Stomach (tissue), 9 donors: Measurements from ENCODE around the gene LCE7A. TPM values are rescaled to one million over a fixed set of nuclear protein-coding genes. Genes with fewer than 3 reads are reported as not detected.

Source experiments
- DNase-seq, 2 donors: peaks; one replicate each; pipeline versions ENCODE4 v3.0.0 to v3.0.0-alpha.2; 2013 to 2019
- H3K27ac ChIP-seq, 5 donors: fragments of 200-600 bp in 4 of 5; sonication (generic) in 4 of 5; one replicate each; pipeline ENCODE4 v1.5.1; 2013 to 2019; ENCODE audit warnings: mild to moderate bottlenecking in 1 of 5, moderate library complexity in 1 of 5
- H3K27me3 ChIP-seq, 3 donors: fragments of 200-600 bp; sonication (generic); one replicate each; pipeline ENCODE4 v1.5.1; 2017 to 2019; ENCODE audit warnings: mixed run types in 1 of 3
- H3K36me3 ChIP-seq, 4 donors: fragments of 200-600 bp; sonication (generic); 1 replicate in 3 of 4; 2 replicates in 1 of 4; pipeline ENCODE4 v1.5.1; 2016 to 2019
- H3K4me1 ChIP-seq, 4 donors: fragments of 200-600 bp; sonication (generic); one replicate each; pipeline ENCODE4 v1.5.1; 2016 to 2019
- H3K4me3 ChIP-seq, 4 donors: fragments of 200-600 bp; sonication (generic) in 3 of 4; one replicate each; pipeline ENCODE4 v1.5.1; 2016 to 2019; ENCODE audit warnings: mild to moderate bottlenecking in 1 of 4
- H3K9me3 ChIP-seq, 4 donors: fragments of 200-600 bp; sonication (generic); one replicate each; pipeline ENCODE4 v1.5.1; 2016 to 2019
- EP300 ChIP-seq: sonication (generic); formaldehyde crosslinking; IDR thresholded peaks from one replicate; pipeline ENCODE4 v1.6.1; 2017; ENCODE audit warnings: antibody characterized with exemption
- POLR2A ChIP-seq, 4 donors: fragments of 450-650 bp; IDR thresholded peaks; one replicate each; pipeline ENCODE4 v1.6.1; 2016; ENCODE audit warnings: antibody characterized with exemption in 4 of 4, control low read depth in 2 of 4, mild to moderate bottlenecking in 1 of 4, moderate library complexity in 1 of 4
- POLR2AphosphoS5 ChIP-seq, 3 donors: sonication (generic); formaldehyde crosslinking; IDR thresholded peaks; one replicate each; pipeline ENCODE4 v1.6.1; 2016; ENCODE audit warnings: antibody characterized with exemption in 3 of 3
- WGBS, 5 donors: extraction: QIAGEN DNeasy Blood & Tissue Kit in 3 of 5; methylation state at CpG; one replicate each; pipeline versions ENCODE4 v1.1.5 to v1.1.7; 2013 to 2018; 5-methylcytosine and 5-hydroxymethylcytosine counted together
- intact Hi-C: fragments of 100-400 bp; cut with DNase I; formaldehyde crosslinking; loops from one replicate; pipeline ENCODE4 v1.15.1; 2023; ENCODE audit warnings: low total_unique reads
- polyA plus RNA-seq, 3 donors: library from polyadenylated mRNA; stranded (reverse); fragments of 200-250 nt; gene quantifications; one replicate each; pipeline ENCODE4 v1.2.3, GENCODE V29; 2013
- total RNA-seq, 5 donors: library from RNA; depleted of rRNA; stranded (reverse); fragments of >200 nt; gene quantifications; one replicate each; pipeline versions ENCODE4 v1.1.0 to v1.2.3, GENCODE V29; 2014 to 2016
- TF ChIP-seq, protein P1 (sequence below), 7 experiments: fragments of 450-650 bp in 4 of 7; fragments of 200-600 bp in 3 of 7; sonication (generic) in 3 of 7; IDR thresholded peaks; one replicate each; pipeline ENCODE4 v1.5.1; 2016 to 2019; ENCODE audit warnings: antibody characterized with exemption in 7 of 7, control low read depth in 2 of 7, mild to moderate bottlenecking in 1 of 7
- donor health status: healthy with polysubstance abuse.
- donor health status: Bipolar disorder and iron deficiency.
- donor health status: healthy.

LCE7A gene
- total and polyA plus RNA-seq, 8 donors, result not detected

GRCh38 chr1:152884506-152884905 lies 24.7 kb downstream of the LCE7A start:
- Histone ChIP-seq H3K36me3 (no peaks in the 10 kb centered on the region), H3K4me1 (no peaks in the 10 kb centered on the region), H3K9me3 (peaks cover 0 to 4% (median 0%) of the 10 kb centered on the region in 4 donors), H3K27me3 (no peaks in the 10 kb centered on the region), H3K4me3 (no peak overlapping the region), H3K27ac (no peak overlapping the region)
- no peak for DNase-seq
- no peak for TF ChIP-seq EP300
- no peak for TF ChIP-seq POLR2A (IDR thresholded peaks at IDR 0.05)
- TF ChIP-seq, protein P1, sequence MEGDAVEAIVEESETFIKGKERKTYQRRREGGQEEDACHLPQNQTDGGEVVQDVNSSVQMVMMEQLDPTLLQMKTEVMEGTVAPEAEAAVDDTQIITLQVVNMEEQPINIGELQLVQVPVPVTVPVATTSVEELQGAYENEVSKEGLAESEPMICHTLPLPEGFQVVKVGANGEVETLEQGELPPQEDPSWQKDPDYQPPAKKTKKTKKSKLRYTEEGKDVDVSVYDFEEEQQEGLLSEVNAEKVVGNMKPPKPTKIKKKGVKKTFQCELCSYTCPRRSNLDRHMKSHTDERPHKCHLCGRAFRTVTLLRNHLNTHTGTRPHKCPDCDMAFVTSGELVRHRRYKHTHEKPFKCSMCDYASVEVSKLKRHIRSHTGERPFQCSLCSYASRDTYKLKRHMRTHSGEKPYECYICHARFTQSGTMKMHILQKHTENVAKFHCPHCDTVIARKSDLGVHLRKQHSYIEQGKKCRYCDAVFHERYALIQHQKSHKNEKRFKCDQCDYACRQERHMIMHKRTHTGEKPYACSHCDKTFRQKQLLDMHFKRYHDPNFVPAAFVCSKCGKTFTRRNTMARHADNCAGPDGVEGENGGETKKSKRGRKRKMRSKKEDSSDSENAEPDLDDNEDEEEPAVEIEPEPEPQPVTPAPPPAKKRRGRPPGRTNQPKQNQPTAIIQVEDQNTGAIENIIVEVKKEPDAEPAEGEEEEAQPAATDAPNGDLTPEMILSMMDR (IDR thresholded peaks at IDR 0.05), result no peak
- TF ChIP-seq POLR2AphosphoS5 (IDR thresholded peaks at IDR 0.05), result no peak
- WGBS, 5 donors, result 98 to 100% (median 100%) methylated on average over 1 of the region's 1 CpG
- intact Hi-C loops, result no loop called here

- no peak overlapping the region for H3K27ac ChIP-seq
- no peak for TF ChIP-seq POLR2AphosphoS5 (IDR thresholded peaks at IDR 0.05)
- no peak for TF ChIP-seq EP300
- TF ChIP-seq POLR2A (IDR thresholded peaks at IDR 0.05), result no peak
- TF ChIP-seq, protein P1 (IDR thresholded peaks at IDR 0.05), result no peak
- H3K36me3 ChIP-seq, result no peaks in the 10 kb centered on the region
- H3K27me3 ChIP-seq, result no peaks in the 10 kb centered on the region
- intact Hi-C loops, result no loop called here
- WGBS, 5 donors, result 63 to 76% (median 70%) methylated on average over 4 of the region's 4 CpGs
- DNase-seq, result no peak
- H3K4me3 ChIP-seq, result no peak overlapping the region
- no peaks in the 10 kb centered on the region for H3K4me1 ChIP-seq
- peaks cover 0 to 4% (median 0%) of the 10 kb centered on the region in 4 donors for H3K9me3 ChIP-seq
Observed at GRCh38 chr1:152884966-152885624, 25.3 kb downstream of the LCE7A start.

DNA sequence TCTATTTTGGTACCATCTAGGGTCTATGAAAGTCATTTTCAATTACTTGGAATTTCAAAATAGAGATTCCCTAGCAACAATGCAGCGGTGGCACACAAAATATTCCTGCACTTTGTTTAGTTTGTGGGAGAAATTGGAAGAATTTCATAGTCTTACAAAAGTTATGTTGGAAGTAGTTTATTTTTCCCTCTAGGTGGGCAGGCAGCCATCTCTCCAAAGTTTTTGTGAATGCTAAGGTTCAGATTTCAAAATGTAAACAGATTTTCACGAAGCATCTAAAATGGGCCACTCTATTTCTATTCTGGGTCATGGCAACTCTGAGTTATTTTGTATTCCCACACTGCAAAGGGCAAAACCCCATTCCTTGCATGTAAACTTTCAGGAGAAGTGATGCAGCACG lies 26.3 kb downstream of the LCE7A start:
- H3K27ac ChIP-seq, result no peak overlapping the region
- intact Hi-C loops, result no loop called here
- peaks cover 0 to 4% (median 0%) of the 10 kb centered on the region in 4 donors for H3K9me3 ChIP-seq
- no peaks in the 10 kb centered on the region for H3K36me3 ChIP-seq
- H3K27me3 ChIP-seq, result no peaks in the 10 kb centered on the region
- DNase-seq, result peak in 1 of 2 donors; percentile 19
- 27 to 44% (median 33%) methylated on average over 3 of the region's 3 CpGs for WGBS, 5 donors
- TF ChIP-seq POLR2A (IDR thresholded peaks at IDR 0.05) (no peak), POLR2AphosphoS5 (IDR thresholded peaks at IDR 0.05) (no peak), EP300 (no peak)
- TF ChIP-seq, protein P1 (IDR thresholded peaks at IDR 0.05), result no peak
- no peak overlapping the region for H3K4me3 ChIP-seq
- no peaks in the 10 kb centered on the region for H3K4me1 ChIP-seq

GRCh38 chr1:152886758-152887409 lies 27.1 kb downstream of the LCE7A start:
- intact Hi-C loops, result no loop called here
- H3K4me1 ChIP-seq, result no peaks in the 10 kb centered on the region
- no peak overlapping the region for H3K27ac ChIP-seq
- H3K4me3 ChIP-seq, result no peak overlapping the region
- TF ChIP-seq, protein P1 (IDR thresholded peaks at IDR 0.05), result no peak
- TF ChIP-seq EP300 (no peak), POLR2AphosphoS5 (IDR thresholded peaks at IDR 0.05) (no peak), POLR2A (IDR thresholded peaks at IDR 0.05) (no peak)
- DNase-seq, result no peak
- H3K9me3 ChIP-seq, result peaks cover 0 to 4% (median 0%) of the 10 kb centered on the region in 4 donors
- H3K27me3 ChIP-seq, result no peaks in the 10 kb centered on the region
- H3K36me3 ChIP-seq, result no peaks in the 10 kb centered on the region
- 66 to 72% (median 70%) methylated on average over 7 to 8 of the region's 8 CpGs for WGBS, 5 donors
